Breast epithelium (tissue), 3 donors: ENCODE measurements around the gene UACA.

Experiments
- CTCF ChIP-seq, 3 donors: fragments of 450-650 bp; IDR thresholded peaks; one replicate each; pipeline ENCODE4 v1.5.1; 2016 to 2017; ENCODE audit warnings: antibody characterized with exemption in 3 of 3, mild to moderate bottlenecking in 3 of 3, moderate library complexity in 3 of 3
- POLR2A ChIP-seq: fragments of 450-650 bp; IDR thresholded peaks from one replicate; pipeline ENCODE4 v1.6.1; 2016; ENCODE audit warnings: antibody characterized with exemption, mild to moderate bottlenecking, moderate library complexity
- POLR2AphosphoS5 ChIP-seq, 3 donors: sonication (generic); formaldehyde crosslinking; IDR thresholded peaks; one replicate each; pipeline ENCODE4 v1.6.1; 2017; ENCODE audit warnings: antibody characterized with exemption in 3 of 3

- TF ChIP-seq CTCF (IDR thresholded peaks at IDR 0.05) (no peak), POLR2A (no peak), POLR2AphosphoS5 (IDR thresholded peaks at IDR 0.05) (no peak)
These were observed 5.0 kb upstream of the UACA start for GRCh38 chr15:70768257-70768883.
